ENCODE data around the gene ADAR.

Gene ADAR

GRCh38 chr1:154558720-154559465 lies 49.1 kb downstream of the ADAR start:
- peak; percentile 99 for DNase-seq (ENCODE audit: low spot score)

- no peak for DNase-seq (ENCODE audit: low spot score)
Measured at GRCh38 chr1:154557939-154558719, 49.9 kb downstream of the ADAR start, which contains the start of gene UBE2Q1. Gene UBE2Q1 (minus strand): TSS chr1:154558662. CDS start chr1:154558553, 109 bp downstream.

- DNase-seq (ENCODE audit: low spot score), result no peak
Measured at GRCh38 chr1:154557248-154557938, 50.6 kb downstream of the ADAR start.

- no peak for DNase-seq (ENCODE audit: low spot score)
Measured at GRCh38 chr1:154556422-154556821, 51.6 kb downstream of the ADAR start.

GRCh38 chr1:154553056-154554030 lies 54.6 kb downstream of the ADAR start:
- no peak for DNase-seq (ENCODE audit: low spot score)

GRCh38 chr1:154552036-154552435 lies 56.0 kb downstream of the ADAR start:
- DNase-seq (ENCODE audit: low spot score), result no peak

- DNase-seq (ENCODE audit: low spot score), result no peak
Measured at GRCh38 chr1:154551474-154551873, 56.5 kb downstream of the ADAR start.

- no peak for DNase-seq (ENCODE audit: low spot score)
Measured at GRCh38 chr1:154550657-154551056, 57.3 kb downstream of the ADAR start.

- DNase-seq (ENCODE audit: low spot score), result no peak
Measured at GRCh38 chr1:154550070-154550469, 57.9 kb downstream of the ADAR start.

GRCh38 chr1:154549202-154549770 lies 58.7 kb downstream of the ADAR start:
- no peak for DNase-seq (ENCODE audit: low spot score)

- DNase-seq (ENCODE audit: low spot score), result no peak
Measured at GRCh38 chr1:154548028-154548427, 60.0 kb downstream of the ADAR start.

GRCh38 chr1:154547105-154547732 lies 60.8 kb downstream of the ADAR start:
- no peak for DNase-seq (ENCODE audit: low spot score)

- peak; percentile 72 for DNase-seq (ENCODE audit: low spot score)
Measured at GRCh38 chr1:154546264-154547063, 61.5 kb downstream of the ADAR start.

GRCh38 chr1:154541231-154541630 lies 66.8 kb downstream of the ADAR start:
- no peak for DNase-seq (ENCODE audit: low spot score)

- no peak for DNase-seq (ENCODE audit: low spot score)
Measured at GRCh38 chr1:154539486-154540483, 68.2 kb downstream of the ADAR start.

- DNase-seq (ENCODE audit: low spot score), result no peak
Measured at GRCh38 chr1:154536570-154536969, 71.4 kb downstream of the ADAR start.

- no peak for DNase-seq (ENCODE audit: low spot score)
Measured at GRCh38 chr1:154533952-154534844, 73.8 kb downstream of the ADAR start.
